ENCODE data around the gene FBXO28.
"Not testable (repeated sequence)": the region's sequence is repeated elsewhere in the genome, so short reads cannot be mapped to it uniquely, and the experiment has no call there.

The FBXO28 gene

GRCh38 chr1:224070521-224070920 lies 43.4 kb upstream of the FBXO28 start:
- TF ChIP-seq FOXP2 (optimal IDR thresholded peaks at IDR 0.05; ENCODE audit: control extremely low read depth, extremely low read length, insufficient read depth) (no peak), POLR2AphosphoS5 (IDR thresholded peaks at IDR 0.05; ENCODE audit: borderline replicate concordance, low read depth, low read length) (no peak), EZH2 (IDR thresholded peaks at IDR 0.05) (no peak)
- Histone ChIP-seq H3K27ac (no peak overlapping the region), H3K36me3 (ENCODE audit: insufficient read depth, low read length) (no peaks in the 10 kb centered on the region; the same call in 1 of the 2 replicates), H3K9ac (ENCODE audit: insufficient read length) (no peak overlapping the region), H3K4me3 (no peak overlapping the region), H3K9me3 (ENCODE audit: low read depth, low read length) (no peaks in the 10 kb centered on the region)
- DNase-seq (ENCODE audit: low read depth, low spot score): no peak

- no peak overlapping the region for H3K27ac ChIP-seq
- TF ChIP-seq POLR2AphosphoS5 (IDR thresholded peaks at IDR 0.05; ENCODE audit: borderline replicate concordance, low read depth, low read length) (no peak), EZH2 (IDR thresholded peaks at IDR 0.05) (no peak), FOXP2 (optimal IDR thresholded peaks at IDR 0.05; ENCODE audit: control extremely low read depth, extremely low read length, insufficient read depth) (no peak)
- no peaks in the 10 kb centered on the region for H3K9me3 ChIP-seq (ENCODE audit: low read depth, low read length)
- no peak overlapping the region for H3K4me3 ChIP-seq
- no peak for DNase-seq (ENCODE audit: low read depth, low spot score)
- H3K36me3 ChIP-seq (ENCODE audit: insufficient read depth, low read length): no peaks in the 10 kb centered on the region; the same call in 1 of the 2 replicates
- H3K9ac ChIP-seq (ENCODE audit: insufficient read length): no peak overlapping the region
These were observed 37.5 kb upstream of the FBXO28 start for GRCh38 chr1:224076407-224076806.

- not testable (repeated sequence) for H3K27ac ChIP-seq; H3K4me3 ChIP-seq; H3K9ac ChIP-seq (ENCODE audit: insufficient read length); DNase-seq (ENCODE audit: low read depth, low spot score); H3K9me3 ChIP-seq (ENCODE audit: low read depth, low read length); H3K36me3 ChIP-seq (ENCODE audit: insufficient read depth, low read length)
These were observed 34.3 kb upstream of the FBXO28 start for GRCh38 chr1:224079644-224080043.

- peak overlapping the region; percentile 23; the same call in 1 of the 2 replicates for H3K27ac ChIP-seq
- H3K9ac ChIP-seq (ENCODE audit: insufficient read length): no peak overlapping the region
- H3K36me3 ChIP-seq (ENCODE audit: insufficient read depth, low read length): no peaks in the 10 kb centered on the region
- TF ChIP-seq EZH2 (IDR thresholded peaks at IDR 0.05) (no peak), POLR2AphosphoS5 (IDR thresholded peaks at IDR 0.05; ENCODE audit: borderline replicate concordance, low read depth, low read length) (no peak), FOXP2 (optimal IDR thresholded peaks at IDR 0.05; ENCODE audit: control extremely low read depth, extremely low read length, insufficient read depth) (no peak)
- no peak overlapping the region for H3K4me3 ChIP-seq
- DNase-seq (ENCODE audit: low read depth, low spot score): no peak
- H3K9me3 ChIP-seq (ENCODE audit: low read depth, low read length): no peaks in the 10 kb centered on the region
These were observed 33.7 kb upstream of the FBXO28 start for GRCh38 chr1:224080115-224080774.

GRCh38 chr1:224081604-224082003 lies 32.3 kb upstream of the FBXO28 start:
- Histone ChIP-seq H3K27ac (peak overlapping the region; percentile 88), H3K36me3 (ENCODE audit: insufficient read depth, low read length) (no peaks in the 10 kb centered on the region), H3K9ac (ENCODE audit: insufficient read length) (no peak overlapping the region), H3K4me3 (no peak overlapping the region), H3K9me3 (ENCODE audit: low read depth, low read length) (no peaks in the 10 kb centered on the region)
- no peak for DNase-seq (ENCODE audit: low read depth, low spot score)
- TF ChIP-seq POLR2AphosphoS5 (IDR thresholded peaks at IDR 0.05; ENCODE audit: borderline replicate concordance, low read depth, low read length) (no peak), EZH2 (IDR thresholded peaks at IDR 0.05) (no peak), FOXP2 (optimal IDR thresholded peaks at IDR 0.05; ENCODE audit: control extremely low read depth, extremely low read length, insufficient read depth) (no peak)

GRCh38 chr1:224082146-224082545 lies 31.8 kb upstream of the FBXO28 start:
- DNase-seq (ENCODE audit: low read depth, low spot score): no peak
- H3K36me3 ChIP-seq (ENCODE audit: insufficient read depth, low read length): no peaks in the 10 kb centered on the region
- H3K4me3 ChIP-seq: peak overlapping the region; percentile 42
- peak overlapping the region; percentile 88 for H3K27ac ChIP-seq
- no peak for TF ChIP-seq EZH2 (IDR thresholded peaks at IDR 0.05)
- no peak for TF ChIP-seq POLR2AphosphoS5 (IDR thresholded peaks at IDR 0.05; ENCODE audit: borderline replicate concordance, low read depth, low read length)
- no peak for TF ChIP-seq FOXP2 (optimal IDR thresholded peaks at IDR 0.05; ENCODE audit: control extremely low read depth, extremely low read length, insufficient read depth)
- H3K9ac ChIP-seq (ENCODE audit: insufficient read length): no peak overlapping the region
- H3K9me3 ChIP-seq (ENCODE audit: low read depth, low read length): no peaks in the 10 kb centered on the region

GRCh38 chr1:224084867-224085266 lies 29.0 kb upstream of the FBXO28 start:
- H3K9ac ChIP-seq (ENCODE audit: insufficient read length): no peak overlapping the region

GRCh38 chr1:224085421-224086108 lies 28.3 kb upstream of the FBXO28 start:
- TF ChIP-seq POLR2AphosphoS5 (IDR thresholded peaks at IDR 0.05; ENCODE audit: borderline replicate concordance, low read depth, low read length) (no peak), EZH2 (IDR thresholded peaks at IDR 0.05) (no peak), FOXP2 (optimal IDR thresholded peaks at IDR 0.05; ENCODE audit: control extremely low read depth, extremely low read length, insufficient read depth) (no peak)
- no peaks in the 10 kb centered on the region for H3K9me3 ChIP-seq (ENCODE audit: low read depth, low read length)
- H3K9ac ChIP-seq (ENCODE audit: insufficient read length): no peak overlapping the region
- no peak overlapping the region for H3K27ac ChIP-seq
- no peaks in the 10 kb centered on the region for H3K36me3 ChIP-seq (ENCODE audit: insufficient read depth, low read length)
- no peak overlapping the region for H3K4me3 ChIP-seq
- no peak for DNase-seq (ENCODE audit: low read depth, low spot score)

More at GRCh38 chr1:224084867-224085266, 29.0 kb upstream of the FBXO28 start:
- DNase-seq (ENCODE audit: low read depth, low spot score): no peak
- Histone ChIP-seq H3K9me3 (ENCODE audit: low read depth, low read length) (no peaks in the 10 kb centered on the region), H3K27ac (no peak overlapping the region), H3K4me3 (no peak overlapping the region), H3K36me3 (ENCODE audit: insufficient read depth, low read length) (no peaks in the 10 kb centered on the region)
- no peak for TF ChIP-seq EZH2 (IDR thresholded peaks at IDR 0.05)
- TF ChIP-seq FOXP2 (optimal IDR thresholded peaks at IDR 0.05; ENCODE audit: control extremely low read depth, extremely low read length, insufficient read depth): no peak
- no peak for TF ChIP-seq POLR2AphosphoS5 (IDR thresholded peaks at IDR 0.05; ENCODE audit: borderline replicate concordance, low read depth, low read length)

Data from SK-N-MC (cell line).